22Rv1 (cell line): ENCODE data around the gene OR13A1.
"Not testable (repeated sequence)": the region's sequence is repeated elsewhere in the genome, so short reads cannot be mapped to it uniquely, and the experiment has no call there.

Source experiments
- H3K27ac ChIP-seq: fragments of 450-650 bp; 2 replicates; pipeline ENCODE4 v1.5.1; 2017
- CTCF ChIP-seq: fragments of 450-650 bp; IDR thresholded peaks from 2 replicates; pipeline ENCODE4 v1.5.1; 2017; ENCODE audit warnings: mild to moderate bottlenecking
- ZFX ChIP-seq: fragments of 450-650 bp; IDR thresholded peaks from 2 replicates; pipeline ENCODE4 v1.6.1; 2017; ENCODE audit warnings: antibody characterized with exemption, borderline replicate concordance

OR13A1 gene

GRCh38 chr10:45315508-45315907 lies at the start of gene OR13A1:
Gene OR13A1 (minus strand): TSS chr10:45315608. CDS start chr10:45304422, 11,186 bp downstream.
- TF ChIP-seq CTCF: no peak
- no peak for TF ChIP-seq ZFX

GRCh38 chr10:45361983-45362799 lies 46.8 kb upstream of the OR13A1 start:
- H3K27ac ChIP-seq: not testable (repeated sequence)

More at GRCh38 chr10:45315508-45315907, at the start of gene OR13A1:
- H3K27ac ChIP-seq: no peak within 1 kb of the TSS

GRCh38 chr10:45358961-45359360 lies 43.6 kb upstream of the OR13A1 start:
- not testable (repeated sequence) for H3K27ac ChIP-seq

GRCh38 chr10:45355494-45355893 lies 40.1 kb upstream of the OR13A1 start:
- no peak for TF ChIP-seq CTCF
- TF ChIP-seq ZFX: no peak
- no peak overlapping the region for H3K27ac ChIP-seq

GRCh38 chr10:45354261-45354660 lies 38.9 kb upstream of the OR13A1 start:
- no peak for TF ChIP-seq CTCF
- no peak for TF ChIP-seq ZFX
- H3K27ac ChIP-seq: no peak overlapping the region

GRCh38 chr10:45353186-45353585 lies 37.8 kb upstream of the OR13A1 start:
- H3K27ac ChIP-seq: no peak overlapping the region
- TF ChIP-seq CTCF (no peak), ZFX (no peak)

- H3K27ac ChIP-seq: not testable (repeated sequence)
Measured at GRCh38 chr10:45348196-45348765, 32.9 kb upstream of the OR13A1 start.

GRCh38 chr10:45347464-45347863 lies 32.1 kb upstream of the OR13A1 start:
- not testable (repeated sequence) for H3K27ac ChIP-seq

GRCh38 chr10:45346652-45347335 lies 31.4 kb upstream of the OR13A1 start:
- not testable (repeated sequence) for H3K27ac ChIP-seq

- not testable (repeated sequence) for H3K27ac ChIP-seq
Measured at GRCh38 chr10:45340420-45340819, 25.0 kb upstream of the OR13A1 start.
